GM23338 (cell line): Measurements from ENCODE around the gene SIDT1. TPM values are rescaled to one million over a fixed set of nuclear protein-coding genes. Genes with fewer than 3 reads are reported as not detected.

Experiments
- ATAC-seq: fragments of 200-7000 bp; cut with Tn5 transposase; 3 replicates; pipeline ENCODE4 v1.9.1; 2020
- DNase-seq: peaks from one replicate; pipeline ENCODE4 v3.0.0-alpha.2; 2015; ENCODE audit warnings: low spot score
- H2AFZ ChIP-seq: fragments of 200-600 bp; sonication (generic); 2 replicates; pipeline ENCODE4 v1.8.0; 2016; ENCODE audit warnings: antibody characterized with exemption, mild to moderate bottlenecking, moderate library complexity
- H3F3A ChIP-seq: fragments of 200-600 bp; sonication (generic); replicated peaks from 2 replicates; pipeline ENCODE4 v1.8.0; 2017; ENCODE audit warnings: antibody characterized with exemption, mixed run types, low read depth
- H3K27ac ChIP-seq: fragments of 200-600 bp; sonication (generic); 2 replicates; pipeline ENCODE4 v1.6.1; 2016; ENCODE audit warnings: low read depth
- H3K27me3 ChIP-seq: fragments of 200-600 bp; sonication (generic); 2 replicates; pipeline ENCODE4 v1.8.0; 2016; ENCODE audit warnings: mild to moderate bottlenecking, mixed run types, moderate library complexity; ENCODE audit not compliant: insufficient read depth
- H3K36me3 ChIP-seq: fragments of 200-600 bp; sonication (generic); 2 replicates; pipeline ENCODE4 v1.8.0; 2016; ENCODE audit warnings: mild to moderate bottlenecking; ENCODE audit not compliant: insufficient read depth
- H3K4me1 ChIP-seq: fragments of 200-600 bp; sonication (generic); 2 replicates; pipeline ENCODE4 v1.8.0; 2016; ENCODE audit warnings: mild to moderate bottlenecking, moderate library complexity; ENCODE audit not compliant: insufficient read depth
- H3K4me2 ChIP-seq: fragments of 200-600 bp; sonication (generic); 2 replicates; pipeline ENCODE4 v1.7.1; 2017; ENCODE audit warnings: mixed run types
- H3K4me3 ChIP-seq: fragments of 200-600 bp; sonication (generic); 2 replicates; pipeline ENCODE4 v1.6.1; 2016; ENCODE audit warnings: mixed run types
- H3K79me2 ChIP-seq: fragments of 200-600 bp; sonication (generic); replicated peaks from 2 replicates; pipeline ENCODE4 v1.8.0; 2017; ENCODE audit warnings: mild to moderate bottlenecking; ENCODE audit not compliant: insufficient read depth
- H3K9me2 ChIP-seq: fragments of 200-600 bp; sonication (generic); 2 replicates; pipeline ENCODE4 v1.8.0; 2017; ENCODE audit not compliant: insufficient read depth
- H4K20me1 ChIP-seq: fragments of 200-600 bp; sonication (generic); replicated peaks from 2 replicates; pipeline ENCODE4 v1.8.0; 2017; ENCODE audit warnings: mild to moderate bottlenecking; ENCODE audit not compliant: insufficient read depth
- H3K27ac Mint-ChIP-seq: 2 replicates; pipeline ENCODE4 v1.8.0; 2020; ENCODE audit warnings: inconsistent platforms, mild to moderate bottlenecking, moderate library complexity, mixed read lengths
- H3K27me3 Mint-ChIP-seq: 3 replicates; pipeline ENCODE4 v1.8.0; 2022; ENCODE audit warnings: low read depth, mild to moderate bottlenecking, moderate library complexity, mixed read lengths, inconsistent platforms; ENCODE audit not compliant: insufficient read depth, poor library complexity
- H3K36me3 Mint-ChIP-seq: 3 replicates; pipeline ENCODE4 v1.8.0; 2021; ENCODE audit warnings: low read depth, mild to moderate bottlenecking, inconsistent platforms, moderate library complexity, mixed read lengths
- H3K4me1 Mint-ChIP-seq: 3 replicates; pipeline ENCODE4 v1.8.0; 2020; ENCODE audit warnings: mild to moderate bottlenecking, inconsistent platforms, mixed read lengths
- H3K4me3 Mint-ChIP-seq: 3 replicates; pipeline ENCODE4 v1.8.0; 2021; ENCODE audit warnings: moderate library complexity, mild to moderate bottlenecking, inconsistent platforms, mixed read lengths
- H3K9me3 Mint-ChIP-seq: 3 replicates; pipeline ENCODE4 v1.8.0; 2020; ENCODE audit warnings: moderate library complexity, mild to moderate bottlenecking, inconsistent platforms, mixed read lengths
- CREB1 ChIP-seq: fragments of 250-450 bp; sonication (Bioruptor Pico); IDR thresholded peaks from 2 replicates; pipeline ENCODE4 v1.5.0; 2020; ENCODE audit warnings: low read depth, mild to moderate bottlenecking, moderate library complexity
- CTCF ChIP-seq, 2 experiments: fragments of 200-600 bp in 1 of 2; sonication (generic) in 1 of 2; conservative IDR thresholded peaks; 2 replicates each; pipeline versions ENCODE4 v1.5.1 to v1.6.1; 2016 to 2017; ENCODE audit warnings: antibody characterized with exemption in 2 of 2, low read depth in 2 of 2, mild to moderate bottlenecking in 2 of 2, moderate library complexity in 1 of 2
- ETS1 ChIP-seq: IDR thresholded peaks from 2 replicates; pipeline ENCODE4 v1.6.1; 2016; ENCODE audit warnings: antibody characterized with exemption
- EZH2 ChIP-seq: fragments of 200-600 bp; sonication (generic); IDR thresholded peaks from one replicate; pipeline ENCODE4 v1.8.0; 2017; ENCODE audit warnings: antibody characterized with exemption, mild to moderate bottlenecking, low read depth; ENCODE audit not compliant: unreplicated experiment
- EZH2phosphoT487 ChIP-seq: fragments of 200-600 bp; sonication (generic); IDR thresholded peaks from one replicate; pipeline ENCODE4 v1.8.1; 2018; ENCODE audit warnings: antibody characterized with exemption; ENCODE audit not compliant: unreplicated experiment
- JUNB ChIP-seq: IDR thresholded peaks from one replicate; pipeline ENCODE4 v1.6.1; 2016; ENCODE audit warnings: antibody characterized with exemption; ENCODE audit not compliant: unreplicated experiment
- NANOG ChIP-seq: IDR thresholded peaks from 2 replicates; pipeline ENCODE4 v1.6.1; 2016; ENCODE audit warnings: antibody characterized with exemption, borderline replicate concordance
- POLR2AphosphoS5 ChIP-seq: IDR thresholded peaks from 2 replicates; pipeline ENCODE4 v1.6.1; 2016; ENCODE audit warnings: antibody characterized with exemption, low read depth
- REST ChIP-seq: IDR thresholded peaks from one replicate; pipeline ENCODE4 v1.6.1; 2018; ENCODE audit warnings: antibody characterized with exemption; ENCODE audit not compliant: unreplicated experiment
- STAT1 ChIP-seq: IDR thresholded peaks from one replicate; pipeline ENCODE4 v1.6.1; 2016; ENCODE audit warnings: antibody characterized with exemption; ENCODE audit not compliant: unreplicated experiment
- ZNF114 ChIP-seq: fragments of 250-450 bp; sonication (Bioruptor Pico); IDR thresholded peaks from 2 replicates; pipeline ENCODE4 v1.5.0; 2020; ENCODE audit warnings: mild to moderate bottlenecking, moderate library complexity
- ZNF331 ChIP-seq: fragments of 250-450 bp; sonication (Bioruptor Pico); IDR thresholded peaks from 2 replicates; pipeline ENCODE4 v1.5.0; 2020; ENCODE audit warnings: low read depth, mild to moderate bottlenecking, moderate library complexity
- ZNF462 ChIP-seq: fragments of 250-450 bp; sonication (Bioruptor Pico); IDR thresholded peaks from 2 replicates; pipeline ENCODE4 v1.5.0; 2020; ENCODE audit warnings: mild to moderate bottlenecking, moderate library complexity
- polyA plus RNA-seq: library from polyadenylated mRNA; unstranded; fragments of >200 nt; fragmentation: Nextera tagmentation; extraction: Ambion mirVana; gene quantifications from 2 replicates; pipeline ENCODE4 v1.2.1, GENCODE V29; 2016
- total RNA-seq: library from RNA; depleted of rRNA; stranded (reverse); fragments of >200 nt; shearing (Covaris generic); gene quantifications from 2 replicates; pipeline ENCODE4 v1.2.3, GENCODE V29; 2014

The SIDT1 gene
- total and polyA plus RNA-seq, 2 experiments from 2014 or later, result 0.10 TPM; not detected in 1

- TF ChIP-seq ZNF462 (CRISPR knock-in tag) (no peak), ZNF331 (CRISPR knock-in tag) (no peak), ZNF114 (CRISPR knock-in tag) (no peak), POLR2AphosphoS5 (no peak), JUNB (no peak), STAT1 (no peak), CREB1 (no peak)
Measured at GRCh38 chr3:113565555-113565954, 33.2 kb downstream of the SIDT1 start (continued).

GRCh38 chr3:113570158-113570557 lies 37.8 kb downstream of the SIDT1 start:
- Mint-ChIP-seq H3K36me3 (no peaks in the 10 kb centered on the region), H3K4me3 (no peak overlapping the region), H3K27me3 (no peaks in the 10 kb centered on the region), H3K27ac (no peak overlapping the region), H3K9me3 (no peaks in the 10 kb centered on the region), H3K4me1 (peaks cover 4% of the 10 kb centered on the region; the same call in 2 of the 3 replicates)
- Histone ChIP-seq H3K4me1 (no peaks in the 10 kb centered on the region), H3K4me3 (no peak overlapping the region), H3K36me3 (no peaks in the 10 kb centered on the region), H3F3A (no peaks in the 10 kb centered on the region), H3K27ac (no peak overlapping the region), H4K20me1 (no peaks in the 10 kb centered on the region), H3K27me3 (no peaks in the 10 kb centered on the region), H3K9me2 (no peaks in the 10 kb centered on the region), H3K79me2 (no peaks in the 10 kb centered on the region), H3K4me2 (no peak overlapping the region), H2AFZ (no peak overlapping the region)
- DNase-seq, result no peak
- no peak for ATAC-seq
- no peak for TF ChIP-seq POLR2AphosphoS5
- TF ChIP-seq JUNB, result no peak
- no peak for TF ChIP-seq CREB1
- TF ChIP-seq NANOG, result no peak
- TF ChIP-seq STAT1, result no peak
- no peak for TF ChIP-seq REST
- no peak for TF ChIP-seq ETS1
- TF ChIP-seq ZNF331 (CRISPR knock-in tag), result no peak
- no peak for TF ChIP-seq EZH2phosphoT487
- no peak for TF ChIP-seq CTCF (conservative IDR thresholded peaks at IDR 0.05; ENCODE audit: low read depth in 2 of 2)
- no peak for TF ChIP-seq EZH2
- TF ChIP-seq ZNF114 (CRISPR knock-in tag), result no peak
